ENCODE data around the gene ZBTB38. TPM values are rescaled to one million over a fixed set of nuclear protein-coding genes. Genes with fewer than 3 reads are reported as not detected.

The ZBTB38 gene
- total and polyA plus RNA-seq, 2 of the 13 experiments (the other 11 are each of a cell fraction or from before 2014, with no cell fraction given) = 26.8 to 51.7 TPM

DNA sequence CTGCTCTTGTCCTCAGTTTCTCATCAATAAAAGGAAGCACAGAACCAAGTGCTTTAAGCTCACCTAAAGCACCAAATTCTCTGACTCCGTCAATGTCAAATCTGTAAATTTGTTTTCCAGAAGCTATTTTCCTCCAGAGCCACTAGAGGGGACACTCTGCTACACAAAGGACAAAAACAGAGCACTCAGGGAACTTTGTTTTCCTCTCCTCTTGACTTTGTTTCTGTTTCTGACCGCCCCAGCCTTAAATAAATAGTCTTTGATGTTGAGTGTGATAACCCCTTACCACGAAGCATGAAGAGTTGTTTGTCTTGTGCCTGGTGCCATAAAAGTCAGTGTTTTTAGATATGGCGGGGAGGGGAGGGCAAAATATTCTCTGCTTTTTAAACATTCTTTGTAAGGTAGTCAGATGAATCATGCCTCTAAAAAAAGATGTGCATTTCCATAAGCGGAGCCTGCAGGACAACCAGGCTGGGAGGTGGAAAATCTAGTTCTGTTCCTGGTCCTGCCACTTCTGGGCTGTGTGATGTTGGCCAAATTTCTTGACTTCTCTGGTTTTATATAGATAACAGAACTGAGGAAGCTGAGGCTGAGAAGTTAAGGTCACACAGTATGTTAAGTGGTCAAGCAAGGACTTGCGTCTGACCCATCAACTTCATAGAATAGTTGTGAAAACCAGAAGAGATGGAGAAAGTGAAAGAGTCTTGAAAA lies 7.3 kb upstream of the ZBTB38 start (continued):
- TF ChIP-seq MIER2 (CRISPR knock-in tag; IDR thresholded peaks at IDR 0.05) = no peak
- no peak for TF ChIP-seq ZNF3 (CRISPR knock-in tag; IDR thresholded peaks at IDR 0.05)
- no peak for TF ChIP-seq MED8 (CRISPR knock-in tag; IDR thresholded peaks at IDR 0.05; ENCODE audit: insufficient replicate concordance)
- no peak for TF ChIP-seq MTA1 (CRISPR knock-in tag; IDR thresholded peaks at IDR 0.05; ENCODE audit: borderline replicate concordance)
- TF ChIP-seq ZKSCAN1 (IDR thresholded peaks at IDR 0.05; ENCODE audit: low read length) = no peak
- TF ChIP-seq REPIN1 (CRISPR knock-in tag; IDR thresholded peaks at IDR 0.05; ENCODE audit: borderline replicate concordance, low read depth) = peak; percentile 36; the same call in 1 of the 2 replicates
- peak; percentile 72 for TF ChIP-seq ZFP36 (IDR thresholded peaks at IDR 0.05; ENCODE audit: borderline replicate concordance, low read depth, low read length, partially characterized antibody)
- TF ChIP-seq, protein P1, sequence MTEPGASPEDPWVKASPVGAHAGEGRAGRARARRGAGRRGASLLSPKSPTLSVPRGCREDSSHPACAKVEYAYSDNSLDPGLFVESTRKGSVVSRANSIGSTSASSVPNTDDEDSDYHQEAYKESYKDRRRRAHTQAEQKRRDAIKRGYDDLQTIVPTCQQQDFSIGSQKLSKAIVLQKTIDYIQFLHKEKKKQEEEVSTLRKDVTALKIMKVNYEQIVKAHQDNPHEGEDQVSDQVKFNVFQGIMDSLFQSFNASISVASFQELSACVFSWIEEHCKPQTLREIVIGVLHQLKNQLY (CRISPR knock-in tag; IDR thresholded peaks at IDR 0.05) = peak; percentile 54; the same call in 1 of the 2 replicates
- TF ChIP-seq THYN1 (CRISPR knock-in tag; IDR thresholded peaks at IDR 0.05; ENCODE audit: borderline replicate concordance, low read depth) = no peak
- TF ChIP-seq, protein P2, sequence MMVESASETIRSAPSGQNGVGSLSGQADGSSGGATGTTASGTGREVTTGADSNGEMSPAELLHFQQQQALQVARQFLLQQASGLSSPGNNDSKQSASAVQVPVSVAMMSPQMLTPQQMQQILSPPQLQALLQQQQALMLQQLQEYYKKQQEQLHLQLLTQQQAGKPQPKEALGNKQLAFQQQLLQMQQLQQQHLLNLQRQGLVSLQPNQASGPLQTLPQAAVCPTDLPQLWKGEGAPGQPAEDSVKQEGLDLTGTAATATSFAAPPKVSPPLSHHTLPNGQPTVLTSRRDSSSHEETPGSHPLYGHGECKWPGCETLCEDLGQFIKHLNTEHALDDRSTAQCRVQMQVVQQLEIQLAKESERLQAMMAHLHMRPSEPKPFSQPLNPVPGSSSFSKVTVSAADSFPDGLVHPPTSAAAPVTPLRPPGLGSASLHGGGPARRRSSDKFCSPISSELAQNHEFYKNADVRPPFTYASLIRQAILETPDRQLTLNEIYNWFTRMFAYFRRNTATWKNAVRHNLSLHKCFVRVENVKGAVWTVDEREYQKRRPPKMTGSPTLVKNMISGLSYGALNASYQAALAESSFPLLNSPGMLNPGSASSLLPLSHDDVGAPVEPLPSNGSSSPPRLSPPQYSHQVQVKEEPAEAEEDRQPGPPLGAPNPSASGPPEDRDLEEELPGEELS (CRISPR knock-in tag; IDR thresholded peaks at IDR 0.05) = peak; percentile 96
- TF ChIP-seq ZNF549 (CRISPR knock-in tag; IDR thresholded peaks at IDR 0.05) = no peak
- no peak for TF ChIP-seq MTERF4 (CRISPR knock-in tag; IDR thresholded peaks at IDR 0.05)
- peak; percentile 75; the same call in 1 of the 2 replicates for TF ChIP-seq NKX3-1 (CRISPR knock-in tag; IDR thresholded peaks at IDR 0.05)
- TF ChIP-seq ZNF746 (CRISPR knock-in tag; IDR thresholded peaks at IDR 0.05) = peak; percentile 66; the same call in 1 of the 2 replicates
- no peak for TF ChIP-seq ZNF720 (CRISPR knock-in tag; IDR thresholded peaks at IDR 0.05)
- TF ChIP-seq CEBPG (CRISPR knock-in tag; IDR thresholded peaks at IDR 0.05) = no peak
- no peak for TF ChIP-seq ZZZ3 (CRISPR knock-in tag; IDR thresholded peaks at IDR 0.05; ENCODE audit: borderline replicate concordance)
- peak; percentile 31 for TF ChIP-seq ZNF781 (CRISPR knock-in tag; IDR thresholded peaks at IDR 0.05; ENCODE audit: borderline replicate concordance, not compliant biosample characterization)
- TF ChIP-seq MTA3 (CRISPR knock-in tag; IDR thresholded peaks at IDR 0.05) = no peak
- TF ChIP-seq, protein P3, sequence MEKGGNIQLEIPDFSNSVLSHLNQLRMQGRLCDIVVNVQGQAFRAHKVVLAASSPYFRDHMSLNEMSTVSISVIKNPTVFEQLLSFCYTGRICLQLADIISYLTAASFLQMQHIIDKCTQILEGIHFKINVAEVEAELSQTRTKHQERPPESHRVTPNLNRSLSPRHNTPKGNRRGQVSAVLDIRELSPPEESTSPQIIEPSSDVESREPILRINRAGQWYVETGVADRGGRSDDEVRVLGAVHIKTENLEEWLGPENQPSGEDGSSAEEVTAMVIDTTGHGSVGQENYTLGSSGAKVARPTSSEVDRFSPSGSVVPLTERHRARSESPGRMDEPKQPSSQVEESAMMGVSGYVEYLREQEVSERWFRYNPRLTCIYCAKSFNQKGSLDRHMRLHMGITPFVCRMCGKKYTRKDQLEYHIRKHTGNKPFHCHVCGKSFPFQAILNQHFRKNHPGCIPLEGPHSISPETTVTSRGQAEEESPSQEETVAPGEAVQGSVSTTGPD (CRISPR knock-in tag; IDR thresholded peaks at IDR 0.05) = peak; percentile 88
- no peak for TF ChIP-seq ZBTB8A (CRISPR knock-in tag; IDR thresholded peaks at IDR 0.05; ENCODE audit: borderline replicate concordance, low read depth)
- peak; percentile 93; the same call in 1 of the 2 replicates for TF ChIP-seq FOXJ3 (CRISPR knock-in tag; IDR thresholded peaks at IDR 0.05; ENCODE audit: borderline replicate concordance)
- peak; percentile 54; the same call in 1 of the 2 replicates for TF ChIP-seq ERF (CRISPR knock-in tag; IDR thresholded peaks at IDR 0.05)
- no peak for TF ChIP-seq SP2 (CRISPR knock-in tag; IDR thresholded peaks at IDR 0.05)
- no peak for TF ChIP-seq ZNF777 (CRISPR knock-in tag; IDR thresholded peaks at IDR 0.05)
- TF ChIP-seq ZNF772 (CRISPR knock-in tag; IDR thresholded peaks at IDR 0.05) = no peak

Measured in HepG2 (cell line).